ENCODE results near the gene SPOCK1.

Gene SPOCK1

GRCh38 chr5:136927571-136927970 is 571.6 kb downstream of the SPOCK1 start:
- DNase-seq (ENCODE audit: extremely low read depth, low read depth) = no peak
- no peak for TF ChIP-seq CTCF (IDR thresholded peaks at IDR 0.05; ENCODE audit: low read depth, low read length, missing control alignments)
- H3K4me3 ChIP-seq (replicated peaks; ENCODE audit: low read depth, low read length) = no peak overlapping the region

- TF ChIP-seq CTCF (IDR thresholded peaks at IDR 0.05; ENCODE audit: low read depth, low read length, missing control alignments) = no peak
- H3K4me3 ChIP-seq (replicated peaks; ENCODE audit: low read depth, low read length) = no peak overlapping the region
- no peak for DNase-seq (ENCODE audit: extremely low read depth, low read depth)
Observed at GRCh38 chr5:136926073-136926472, 573.1 kb downstream of the SPOCK1 start.
